T-helper 1 cell (primary cell): ENCODE measurements around the gene ADGRG3.

Source experiments
- DNase-seq, 5 donors: peaks; one replicate each; pipeline ENCODE4 v3.0.0-alpha.2; 2012 to 2020

ADGRG3 gene

GRCh38 chr16:57630931-57631845 is 36.9 kb upstream of the ADGRG3 start:
- no peak for DNase-seq

GRCh38 chr16:57632568-57632967 is 35.5 kb upstream of the ADGRG3 start:
- DNase-seq, result no peak

GRCh38 chr16:57633383-57634064 is 34.6 kb upstream of the ADGRG3 start:
- no peak for DNase-seq

GRCh38 chr16:57634171-57634570 is 33.9 kb upstream of the ADGRG3 start:
- no peak for DNase-seq

- DNase-seq, result no peak
Observed at GRCh38 chr16:57635266-57636097, 32.6 kb upstream of the ADGRG3 start.

GRCh38 chr16:57636184-57636583 is 31.9 kb upstream of the ADGRG3 start:
- no peak for DNase-seq

GRCh38 chr16:57637020-57637419 is 31.1 kb upstream of the ADGRG3 start:
- no peak for DNase-seq

- no peak for DNase-seq
Observed at GRCh38 chr16:57637424-57637823, 30.7 kb upstream of the ADGRG3 start.

- DNase-seq, result no peak
Observed at GRCh38 chr16:57637965-57638364, 30.1 kb upstream of the ADGRG3 start.

GRCh38 chr16:57638381-57638780 is 29.7 kb upstream of the ADGRG3 start:
- no peak for DNase-seq

- no peak for DNase-seq
Observed at GRCh38 chr16:57639172-57639887, 28.8 kb upstream of the ADGRG3 start.

- no peak for DNase-seq
Observed at GRCh38 chr16:57640185-57640584, 27.9 kb upstream of the ADGRG3 start.

GRCh38 chr16:57640612-57641011 is 27.5 kb upstream of the ADGRG3 start:
- DNase-seq, result no peak

- DNase-seq, result no peak
Observed at GRCh38 chr16:57642160-57643135, 25.7 kb upstream of the ADGRG3 start.

GRCh38 chr16:57643147-57643874 is 24.8 kb upstream of the ADGRG3 start:
- DNase-seq, result no peak

- no peak for DNase-seq
Observed at GRCh38 chr16:57643910-57644309, 24.2 kb upstream of the ADGRG3 start.

- no peak for DNase-seq
Observed at GRCh38 chr16:57644383-57645014, 23.6 kb upstream of the ADGRG3 start.

GRCh38 chr16:57645169-57645568 is 22.9 kb upstream of the ADGRG3 start:
- no peak for DNase-seq

- DNase-seq, result no peak
Observed at GRCh38 chr16:57645691-57646387, 22.3 kb upstream of the ADGRG3 start.
